Fibroblast of mammary gland (primary cell): ENCODE data around the gene DYNC1I1.

Experiments used
- DNase-seq: peaks from one replicate; pipeline ENCODE4 v3.0.0-alpha.2; 2010; ENCODE audit warnings: low read depth
- H3K4me3 ChIP-seq: 2 replicates; pipeline ENCODE4 v1.5.1; 2011; ENCODE audit warnings: low read depth, mild to moderate bottlenecking, low read length, moderate library complexity; ENCODE audit not compliant: control insufficient read depth
- TF ChIP-seq, protein P1 (sequence below): conservative IDR thresholded peaks from 2 replicates; pipeline ENCODE4 v1.5.1; 2011; ENCODE audit warnings: low read depth, low read length, inconsistent platforms; ENCODE audit not compliant: control insufficient read depth, insufficient read depth

Gene DYNC1I1

DNA sequence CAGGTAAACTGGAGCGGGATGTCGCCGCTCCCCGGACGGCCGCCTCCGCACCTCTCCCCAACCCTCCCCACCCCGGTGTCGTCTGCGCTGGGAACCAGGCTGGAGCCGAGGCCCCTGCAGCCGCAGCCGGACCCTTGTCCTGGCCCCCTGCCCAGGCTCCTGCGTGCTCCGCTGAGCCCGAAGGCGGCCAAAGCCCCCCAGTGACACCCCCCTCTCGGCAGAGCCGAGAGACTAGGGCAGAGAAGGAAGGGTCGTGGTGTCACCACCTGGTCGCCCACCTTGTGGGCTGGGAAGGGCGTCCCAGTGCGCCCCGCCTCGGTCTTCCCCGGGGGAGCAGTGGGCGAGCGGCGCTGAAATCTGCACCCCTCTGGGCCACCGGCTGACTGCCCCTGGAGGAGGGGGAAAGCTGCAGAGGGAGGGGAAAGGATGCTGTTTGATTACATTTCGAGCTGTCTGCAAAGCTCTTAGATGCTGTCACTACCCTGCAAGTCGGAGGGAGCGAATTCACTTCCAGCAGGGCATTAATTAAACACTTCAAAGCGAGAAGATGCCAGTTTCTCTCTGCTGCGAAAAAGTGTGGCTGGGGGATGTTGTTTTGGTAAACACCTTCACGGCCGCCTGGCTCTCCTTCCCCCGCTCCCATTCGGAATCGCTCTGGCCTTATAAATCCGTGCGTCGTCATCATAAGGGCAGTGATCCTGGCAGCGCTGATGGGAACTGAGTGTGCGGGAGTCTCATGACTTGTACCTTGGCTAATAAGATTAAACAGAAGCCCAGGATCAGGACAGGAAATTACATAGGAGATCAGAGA is 622 bp downstream of the DYNC1I1 start:
- peak; percentile 58 for DNase-seq
- TF ChIP-seq, protein P1, sequence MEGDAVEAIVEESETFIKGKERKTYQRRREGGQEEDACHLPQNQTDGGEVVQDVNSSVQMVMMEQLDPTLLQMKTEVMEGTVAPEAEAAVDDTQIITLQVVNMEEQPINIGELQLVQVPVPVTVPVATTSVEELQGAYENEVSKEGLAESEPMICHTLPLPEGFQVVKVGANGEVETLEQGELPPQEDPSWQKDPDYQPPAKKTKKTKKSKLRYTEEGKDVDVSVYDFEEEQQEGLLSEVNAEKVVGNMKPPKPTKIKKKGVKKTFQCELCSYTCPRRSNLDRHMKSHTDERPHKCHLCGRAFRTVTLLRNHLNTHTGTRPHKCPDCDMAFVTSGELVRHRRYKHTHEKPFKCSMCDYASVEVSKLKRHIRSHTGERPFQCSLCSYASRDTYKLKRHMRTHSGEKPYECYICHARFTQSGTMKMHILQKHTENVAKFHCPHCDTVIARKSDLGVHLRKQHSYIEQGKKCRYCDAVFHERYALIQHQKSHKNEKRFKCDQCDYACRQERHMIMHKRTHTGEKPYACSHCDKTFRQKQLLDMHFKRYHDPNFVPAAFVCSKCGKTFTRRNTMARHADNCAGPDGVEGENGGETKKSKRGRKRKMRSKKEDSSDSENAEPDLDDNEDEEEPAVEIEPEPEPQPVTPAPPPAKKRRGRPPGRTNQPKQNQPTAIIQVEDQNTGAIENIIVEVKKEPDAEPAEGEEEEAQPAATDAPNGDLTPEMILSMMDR = no peak

DNA sequence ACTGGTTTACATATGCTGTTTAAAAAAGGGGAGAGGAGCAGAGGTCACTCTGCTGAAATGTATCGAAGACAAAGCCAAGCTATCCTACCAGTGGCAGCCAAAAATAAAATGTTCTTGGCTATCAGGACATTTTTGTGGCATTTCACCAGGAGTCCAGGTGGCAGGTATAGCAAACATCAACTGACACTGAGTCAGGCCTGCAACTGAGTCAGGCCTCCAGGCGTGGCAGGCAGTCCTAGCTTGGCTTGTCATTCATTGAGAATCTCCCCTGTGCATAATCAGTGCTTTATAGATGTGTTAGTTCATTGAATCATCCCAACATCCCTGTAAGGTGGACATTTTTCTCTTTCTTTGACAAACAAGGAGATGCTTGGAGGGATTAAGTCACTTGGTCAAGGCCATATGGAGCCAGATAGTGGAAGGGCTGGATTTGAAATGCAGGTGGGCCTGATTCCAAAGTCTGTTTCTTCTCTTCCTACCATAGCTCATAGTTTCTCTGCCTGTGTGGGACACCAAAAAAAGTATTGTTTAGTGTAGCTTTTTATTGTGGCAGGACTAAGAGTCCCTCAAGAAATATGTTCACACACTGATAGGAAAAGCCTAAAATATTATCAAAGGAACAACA is 4.3 kb downstream of the DYNC1I1 start:
- TF ChIP-seq, protein P1 = no peak
- no peak overlapping the region for H3K4me3 ChIP-seq
- DNase-seq = no peak

More for the DNA sequence above, 622 bp downstream of the DYNC1I1 start:
- peak overlapping the region; percentile 58 for H3K4me3 ChIP-seq

DNA sequence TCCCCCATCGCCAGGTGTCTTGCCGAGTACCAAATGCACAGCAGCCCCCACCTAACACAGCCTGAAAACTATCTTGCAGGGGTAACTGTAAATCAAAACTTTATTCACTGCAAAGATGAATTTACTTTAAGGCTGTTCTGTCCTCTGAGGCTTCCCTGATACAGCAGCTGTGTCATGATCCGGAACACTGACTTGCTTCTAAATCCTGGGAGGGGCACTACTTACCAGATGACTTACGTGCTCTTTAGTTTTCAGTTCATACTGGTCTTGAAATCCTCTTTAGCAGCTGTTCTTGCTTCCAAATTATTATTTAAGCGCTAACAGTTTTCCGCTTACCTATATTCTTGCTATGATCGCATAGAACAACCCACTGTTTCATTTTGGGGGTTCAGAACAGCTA is 4.9 kb downstream of the DYNC1I1 start:
- no peak overlapping the region for H3K4me3 ChIP-seq
- no peak for DNase-seq
- TF ChIP-seq, protein P1 = no peak

DNA sequence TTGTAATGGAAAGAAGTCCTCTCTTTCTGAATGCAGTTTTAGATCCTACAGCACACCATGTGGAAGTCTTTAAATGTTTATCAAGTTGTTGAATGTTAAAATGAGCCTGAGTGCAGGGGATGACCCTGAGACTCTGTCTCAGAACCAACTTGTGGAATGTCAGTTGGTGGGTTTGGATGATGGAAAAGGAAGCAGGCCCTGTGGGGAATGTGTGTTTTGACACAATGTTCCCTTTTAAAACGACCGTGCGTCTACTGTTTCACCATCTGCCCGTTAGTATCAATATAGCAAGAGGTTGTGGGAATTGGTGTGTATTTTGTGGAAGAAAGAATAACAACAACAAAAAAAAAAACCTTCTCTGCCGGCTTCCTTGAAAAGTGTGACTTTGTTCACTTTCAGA is 8.3 kb downstream of the DYNC1I1 start:
- no peak for DNase-seq
- TF ChIP-seq, protein P1 = no peak
- no peak overlapping the region for H3K4me3 ChIP-seq

DNA sequence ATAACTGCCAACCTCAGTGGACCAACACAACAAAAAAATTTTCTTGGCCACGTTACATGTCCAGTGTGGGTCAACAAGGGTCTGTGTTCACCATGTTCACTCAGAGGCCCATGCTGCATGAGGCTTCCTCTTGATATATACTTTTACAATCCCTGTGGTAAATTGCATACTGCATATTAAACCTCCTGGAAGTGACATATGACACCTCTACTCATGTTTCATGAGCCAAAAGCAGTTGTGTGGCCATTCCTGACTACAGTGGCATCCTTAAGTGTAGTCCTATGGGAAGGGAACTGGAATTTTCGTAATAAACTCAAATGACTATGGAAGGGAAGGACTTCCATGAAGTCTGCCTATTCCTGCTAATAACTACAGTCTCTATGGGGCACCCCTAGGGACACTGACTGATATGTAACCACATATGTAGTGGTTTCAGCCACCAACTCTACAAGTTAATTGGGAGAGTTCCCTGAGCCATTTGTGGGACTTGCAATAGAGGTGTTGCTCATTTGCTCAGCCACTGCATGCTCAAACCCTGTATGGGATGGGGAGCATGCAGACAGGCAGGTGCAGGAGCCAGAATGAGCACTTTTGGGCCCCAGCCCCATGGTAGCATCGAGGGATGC is 9.7 kb downstream of the DYNC1I1 start:
- no peak for DNase-seq
- H3K4me3 ChIP-seq = no peak overlapping the region
- TF ChIP-seq, protein P1 = no peak

DNA sequence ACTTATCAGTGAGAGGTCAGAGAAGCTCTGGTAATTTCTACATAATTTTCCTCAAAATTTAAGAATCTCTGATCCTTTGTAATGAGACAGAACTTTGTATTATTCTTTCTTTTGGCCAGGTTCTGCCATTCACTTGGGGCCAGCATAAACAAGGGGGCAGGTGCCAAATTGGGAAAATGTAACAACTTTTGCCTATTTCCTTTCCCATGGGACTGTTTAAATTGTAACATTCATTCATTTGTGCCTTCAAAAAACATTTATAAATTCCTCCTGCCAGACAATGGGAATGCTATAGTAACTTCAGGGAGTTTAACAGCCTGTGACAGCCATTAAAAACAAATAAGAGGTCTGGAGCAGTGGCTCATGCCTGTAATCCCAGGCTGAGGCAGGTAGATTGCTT is 12.4 kb downstream of the DYNC1I1 start:
- no peak overlapping the region for H3K4me3 ChIP-seq
- TF ChIP-seq, protein P1 = no peak
- no peak for DNase-seq
